LNCaP clone FGC (cell line): Measurements from ENCODE around the gene L1CAM.

ENCODE experiments used
- DNase-seq: peaks from one replicate; pipeline ENCODE4 v3.0.0-alpha.2; 2011; ENCODE audit warnings: low read depth
- H3K4me3 ChIP-seq: 2 replicates; pipeline ENCODE4 v1.5.1; 2011; ENCODE audit warnings: mild to moderate bottlenecking, low read depth, low read length, control low read depth
- CTCF ChIP-seq: IDR thresholded peaks from 2 replicates; pipeline ENCODE4 v1.5.1; 2012; ENCODE audit warnings: mild to moderate bottlenecking; ENCODE audit not compliant: control insufficient read depth, insufficient read depth; ENCODE audit errors: extremely low read depth

L1CAM gene

GRCh38 chrX:153853180-153853901 lies 32.6 kb downstream of the L1CAM start:
- TF ChIP-seq CTCF, result no peak
- no peak overlapping the region for H3K4me3 ChIP-seq
- no peak for DNase-seq

GRCh38 chrX:153851981-153852380 lies 34.0 kb downstream of the L1CAM start:
- DNase-seq, result no peak
- H3K4me3 ChIP-seq, result no peak overlapping the region
- TF ChIP-seq CTCF, result no peak

GRCh38 chrX:153848325-153848724 lies 37.6 kb downstream of the L1CAM start:
- no peak for DNase-seq
- TF ChIP-seq CTCF, result no peak
- H3K4me3 ChIP-seq, result no peak overlapping the region

GRCh38 chrX:153845842-153846241 lies 40.1 kb downstream of the L1CAM start:
- DNase-seq, result no peak
- TF ChIP-seq CTCF, result no peak
- H3K4me3 ChIP-seq, result no peak overlapping the region

- no peak for TF ChIP-seq CTCF
- no peak overlapping the region for H3K4me3 ChIP-seq
Observed at GRCh38 chrX:153845195-153845594, 40.8 kb downstream of the L1CAM start.

GRCh38 chrX:153844509-153845082 lies 41.4 kb downstream of the L1CAM start:
- no peak for TF ChIP-seq CTCF
- H3K4me3 ChIP-seq, result no peak overlapping the region
- DNase-seq, result no peak

More at GRCh38 chrX:153845195-153845594, 40.8 kb downstream of the L1CAM start:
- DNase-seq, result no peak

- H3K4me3 ChIP-seq, result no peak overlapping the region
- TF ChIP-seq CTCF, result no peak
Observed at GRCh38 chrX:153836921-153837320, 49.1 kb downstream of the L1CAM start.

More at GRCh38 chrX:153836921-153837320, 49.1 kb downstream of the L1CAM start:
- DNase-seq, result no peak
